ENCODE measurements around the gene HOXA6.

- TF ChIP-seq CTCF (IDR thresholded peaks at IDR 0.05; ENCODE audit: insufficient read depth, low read length) (no peak), POLR2AphosphoS5 (IDR thresholded peaks at IDR 0.05; ENCODE audit: low read depth) (no peak)
Measured at GRCh38 chr7:27187475-27188385, 40.2 kb upstream of the HOXA6 start.
